T-helper 2 cell treated with Interferon-gamma antibody and Interleukin-4, amounts not matched to agents 100 ng/mL and 5 ng/mL, for 36 hours (primary cell): Measurements from ENCODE around the gene KLK7. TPM values are rescaled to one million over a fixed set of nuclear protein-coding genes. Genes with fewer than 3 reads are reported as not detected.

Experiments
- intact Hi-C: fragments of 100-400 bp; cut with micrococcal nuclease; formaldehyde crosslinking; loops from one replicate; pipeline ENCODE4 v1.15.1; 2023
- total RNA-seq: library from RNA; stranded (reverse); gene quantifications from 2 replicates; pipeline ENCODE4 v1.2.3, GENCODE V29; 2022

KLK7 gene
- not detected in 2 replicates for total RNA-seq

DNA sequence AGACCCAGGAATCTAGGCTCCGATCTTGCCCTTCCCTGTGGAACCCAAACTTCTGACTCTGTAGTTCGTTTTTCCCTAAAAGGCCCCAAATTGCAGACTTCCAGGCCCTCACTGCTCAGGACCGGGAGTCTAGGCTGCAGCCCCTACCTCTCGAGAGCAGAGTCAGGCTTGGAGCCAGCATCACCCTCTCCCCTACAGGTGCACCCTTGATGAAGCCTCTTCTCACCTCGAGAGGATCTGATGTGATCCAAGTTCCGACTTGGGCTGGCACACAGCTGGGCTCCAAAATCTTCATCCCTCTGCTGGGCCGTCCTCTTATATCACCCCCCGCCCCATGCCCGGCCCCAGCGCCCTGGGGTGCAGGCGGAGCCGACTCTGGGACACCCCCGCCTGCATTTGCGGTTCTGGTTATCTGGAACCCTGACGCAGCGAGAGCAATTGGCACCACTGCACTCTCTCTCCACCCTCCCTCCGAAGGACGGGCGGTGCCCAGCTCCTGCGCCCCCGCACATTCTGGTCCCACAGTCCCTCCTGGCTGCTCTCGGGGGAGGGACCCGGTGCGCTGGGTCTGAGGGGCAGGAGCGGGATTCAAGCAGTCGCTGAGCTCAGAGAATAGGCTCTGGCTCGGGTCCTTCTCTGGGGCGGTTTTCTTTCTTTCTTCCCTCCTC is at the start of gene KLK7:
Gene KLK7 (minus strand): TSS at position 293 of the 668 bp plus-strand sequence. CDS start 1,518 bp downstream, outside the sequence.
- intact Hi-C loops: no loop called here

DNA sequence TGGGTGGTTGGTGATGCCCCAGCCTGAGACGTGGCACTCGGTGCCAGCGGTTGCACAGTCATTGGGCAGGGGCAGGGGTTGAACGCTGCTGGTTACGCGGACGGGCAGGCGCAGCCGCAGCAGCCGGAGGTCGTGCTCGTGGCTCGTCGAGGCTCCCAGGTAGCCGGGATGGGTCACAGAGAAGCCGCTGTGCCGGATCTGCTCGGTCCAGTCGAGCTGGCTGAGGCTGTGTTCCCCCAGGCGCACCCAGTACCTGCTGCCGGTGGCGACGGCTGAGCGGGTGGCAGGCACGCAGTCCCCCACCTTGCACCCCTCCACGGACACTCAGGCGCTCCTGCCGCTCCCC is 48.1 kb upstream of the KLK7 start:
- intact Hi-C loops: no loop called here

DNA sequence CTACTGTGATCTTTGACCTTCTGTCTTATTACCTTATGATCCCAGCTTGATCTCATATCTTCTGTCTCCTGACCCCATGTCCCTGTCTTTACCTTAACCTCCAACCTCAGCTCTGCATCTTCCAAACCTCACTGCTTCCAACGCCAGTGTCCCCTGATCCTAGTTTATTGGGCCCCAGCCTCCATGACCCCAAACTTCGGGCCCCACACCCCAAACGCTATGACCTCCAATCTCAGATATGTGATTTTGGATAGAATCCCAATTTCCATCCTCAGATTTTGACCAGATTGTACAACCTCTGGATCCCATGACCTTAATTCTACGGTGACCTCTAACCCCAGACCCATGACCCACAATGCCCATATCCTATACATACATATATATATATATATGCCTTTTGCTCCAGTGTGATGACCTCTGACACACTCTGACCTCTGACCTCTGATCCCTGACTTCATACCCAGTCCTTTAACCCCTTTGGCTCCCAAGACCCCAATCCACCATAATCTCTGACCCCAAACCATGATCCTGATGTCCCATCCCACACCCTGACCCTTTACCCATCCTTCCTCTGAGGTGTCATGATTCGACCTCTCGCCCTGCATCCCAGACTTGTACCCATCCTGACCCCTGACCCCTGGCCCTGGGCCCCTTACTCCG is 47.6 kb upstream of the KLK7 start:
- intact Hi-C loops: no loop called here

DNA sequence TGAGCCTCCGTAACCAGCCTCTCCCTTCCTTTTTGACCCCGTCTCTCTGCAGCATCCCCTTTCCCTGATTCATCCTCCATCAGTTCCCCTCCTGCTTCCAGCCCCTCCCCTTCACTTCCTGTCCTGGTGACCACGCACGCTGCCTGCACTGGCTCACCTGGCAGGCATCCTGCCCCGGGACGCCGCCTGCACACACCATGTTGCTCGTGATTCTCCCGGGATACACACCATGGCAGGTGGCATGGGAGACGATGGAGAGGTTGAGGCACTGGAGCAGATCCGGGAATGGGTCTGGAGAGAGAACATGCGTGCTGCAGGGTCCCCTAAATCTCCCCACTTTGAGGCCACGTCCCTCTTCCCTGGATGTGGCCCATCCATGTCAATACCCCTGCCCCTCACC is 46.9 kb upstream of the KLK7 start:
- intact Hi-C loops: no loop called here

DNA sequence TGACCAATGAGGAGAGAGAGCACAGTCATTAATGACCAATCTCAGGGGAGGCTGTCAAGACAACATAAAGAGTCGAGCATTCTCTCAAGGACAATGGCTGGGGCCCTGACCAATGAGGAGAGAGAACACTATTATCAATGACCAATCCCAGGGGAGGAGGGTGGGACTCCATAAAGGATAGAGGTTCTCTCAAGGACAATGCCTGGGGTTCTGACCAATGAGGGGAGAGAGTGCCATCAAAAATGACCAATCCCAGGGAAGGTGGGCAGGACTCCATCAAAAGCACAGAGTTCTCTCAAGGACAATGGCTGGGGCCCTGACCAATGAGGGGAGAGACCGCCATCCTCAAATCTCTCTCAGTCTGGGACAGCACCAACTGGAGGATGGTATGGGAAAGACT is 46.0 kb upstream of the KLK7 start:
- intact Hi-C loops: no loop called here

DNA sequence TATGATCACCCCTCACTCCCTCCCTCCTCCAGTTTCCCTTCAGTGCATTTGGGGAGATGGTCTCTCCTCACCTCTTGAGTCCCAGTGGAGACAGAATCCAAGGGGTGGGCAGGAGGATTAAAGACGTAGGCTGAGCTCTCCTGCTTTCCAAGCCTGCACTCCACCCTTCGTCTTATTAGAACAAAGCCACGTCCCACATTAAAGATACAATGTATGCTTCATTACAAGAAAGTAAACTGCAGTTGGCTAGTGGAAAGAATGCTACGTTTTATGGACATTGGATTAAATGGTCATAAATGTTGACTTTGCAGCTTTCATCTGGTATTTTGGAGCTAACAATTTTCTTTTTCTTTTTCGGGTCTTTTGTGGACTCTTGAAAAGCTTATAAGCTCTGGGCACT is 44.2 kb upstream of the KLK7 start:
- intact Hi-C loops: no loop called here

DNA sequence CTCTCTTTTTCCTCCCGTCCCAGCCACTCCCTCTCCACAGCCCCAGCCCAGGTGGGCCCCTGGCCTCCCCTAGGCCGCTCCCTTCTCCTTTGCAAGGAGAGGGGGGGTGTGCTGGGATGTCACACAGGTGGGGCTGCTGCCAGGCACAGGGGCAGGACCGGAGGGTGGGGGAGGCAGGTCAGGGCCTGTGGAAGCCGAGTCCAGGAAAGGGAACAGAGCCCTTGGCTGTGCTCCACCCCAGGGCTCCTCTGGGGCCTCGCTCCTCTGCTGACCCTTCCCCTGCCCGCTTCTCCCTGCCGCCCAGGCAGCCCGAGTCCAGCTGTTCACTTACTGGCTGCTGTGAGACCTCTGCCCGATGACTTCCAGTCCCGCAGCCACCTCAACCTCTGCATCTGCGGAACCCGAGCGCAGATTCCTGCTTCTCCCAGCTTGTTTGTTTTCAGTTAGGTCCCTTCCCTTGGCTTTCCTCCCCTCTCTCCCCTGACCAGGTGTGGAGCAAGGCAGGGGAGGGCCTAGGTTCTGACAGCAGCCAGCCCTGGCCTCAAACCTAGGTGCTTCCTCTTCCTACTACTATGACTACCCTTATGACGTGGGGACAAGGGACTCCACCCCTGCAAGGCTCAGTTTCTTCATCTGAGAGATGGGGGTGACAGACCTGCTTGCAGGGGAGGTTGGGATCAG is 43.5 kb upstream of the KLK7 start:
- intact Hi-C loops: no loop called here

DNA sequence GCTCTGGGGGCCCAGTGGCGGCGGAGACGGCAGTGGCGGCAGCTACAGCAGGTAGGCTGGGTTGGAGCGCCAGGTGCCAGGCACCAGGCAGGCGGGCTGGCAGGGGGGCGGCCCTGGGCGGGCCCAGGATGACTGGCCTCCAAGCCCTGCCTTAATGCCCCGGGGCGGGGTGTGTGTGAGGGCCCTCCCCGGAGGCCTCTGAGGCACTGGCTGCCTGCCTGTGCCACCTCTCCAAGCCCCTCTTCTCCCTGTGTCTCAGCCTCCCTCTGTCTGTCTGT is 42.8 kb upstream of the KLK7 start, which contains the start of gene KLK11:
Gene KLK11 (minus strand): TSS at position 63 of the 278 bp plus-strand sequence. CDS start 985 bp downstream, outside the sequence.
- intact Hi-C loops: no loop called here

DNA sequence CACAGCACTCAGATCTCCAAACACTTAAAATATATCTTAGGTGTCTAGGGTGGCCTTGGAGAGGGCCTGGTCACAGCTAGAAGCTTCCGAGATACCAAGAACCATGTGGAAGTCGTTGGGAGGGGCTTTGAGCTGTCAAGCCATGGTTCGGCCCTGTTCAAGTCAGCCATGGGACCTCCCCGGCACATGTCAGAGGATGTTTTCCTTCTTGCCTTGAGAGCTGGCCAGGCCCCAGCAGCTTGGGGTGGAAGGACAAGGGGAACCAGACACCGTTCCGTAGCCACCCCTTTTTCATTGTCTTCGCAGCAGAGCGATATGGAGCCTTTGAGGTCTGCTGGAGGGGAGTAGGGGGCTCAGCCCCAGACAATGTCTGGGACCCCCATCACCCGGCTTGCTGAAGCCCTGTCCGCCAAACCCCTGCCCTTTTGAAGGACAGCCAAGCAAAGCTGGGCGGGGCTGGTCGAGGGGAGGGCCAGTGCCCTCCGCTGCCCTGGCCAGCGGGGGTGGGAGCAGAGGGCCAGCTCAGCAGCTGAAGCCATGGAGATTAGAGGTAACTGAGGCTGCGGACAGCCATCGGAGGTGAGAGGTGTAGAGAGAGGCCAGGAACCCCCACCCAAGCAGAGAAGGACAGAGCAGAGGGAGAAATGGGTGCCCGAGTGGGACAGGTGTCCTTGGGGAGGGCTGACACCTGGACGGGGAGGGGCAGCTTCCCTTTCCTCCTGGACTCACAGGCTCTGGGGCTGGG is 42.3 kb upstream of the KLK7 start:
- intact Hi-C loops: no loop called here

DNA sequence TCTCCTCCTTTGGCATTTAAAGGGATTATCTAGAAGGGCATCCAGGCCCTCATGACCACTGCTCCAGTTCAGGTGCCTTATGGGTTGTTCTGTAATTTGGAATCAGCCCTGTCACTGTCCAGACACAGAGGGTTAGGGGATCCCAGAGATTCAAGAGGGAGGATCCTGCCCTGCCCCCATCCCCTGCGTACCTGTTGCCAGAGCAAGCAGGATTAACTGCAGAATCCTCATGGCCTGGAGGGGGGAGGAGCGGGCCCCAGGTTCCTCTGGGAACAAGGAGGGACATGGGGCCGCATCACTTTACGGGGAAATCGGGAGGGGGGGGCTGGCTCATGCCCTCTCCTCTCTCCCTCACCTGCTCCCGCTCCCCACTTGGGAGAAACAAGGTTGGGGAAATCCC is 41.7 kb upstream of the KLK7 start:
- intact Hi-C loops: no loop called here

DNA sequence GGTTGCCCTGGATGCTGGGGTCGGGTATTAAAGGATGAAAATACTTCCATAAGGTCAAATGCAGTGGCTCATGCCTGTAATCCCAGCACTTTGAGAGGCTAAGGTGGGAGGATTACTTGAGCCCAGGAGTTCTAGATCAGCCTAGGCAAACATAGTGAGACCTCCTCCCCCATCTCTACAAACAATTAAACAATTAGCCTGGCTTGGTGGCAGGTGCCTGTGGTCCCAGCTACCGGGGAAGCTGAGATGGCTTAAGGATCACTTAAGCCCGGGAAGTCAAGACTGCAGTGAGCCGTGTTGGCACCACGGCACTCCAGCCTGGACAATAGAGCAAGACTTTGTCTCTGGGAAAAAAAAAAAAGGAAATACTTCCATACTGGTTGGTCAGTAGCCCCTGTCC is 41.2 kb upstream of the KLK7 start:
- intact Hi-C loops: no loop called here

DNA sequence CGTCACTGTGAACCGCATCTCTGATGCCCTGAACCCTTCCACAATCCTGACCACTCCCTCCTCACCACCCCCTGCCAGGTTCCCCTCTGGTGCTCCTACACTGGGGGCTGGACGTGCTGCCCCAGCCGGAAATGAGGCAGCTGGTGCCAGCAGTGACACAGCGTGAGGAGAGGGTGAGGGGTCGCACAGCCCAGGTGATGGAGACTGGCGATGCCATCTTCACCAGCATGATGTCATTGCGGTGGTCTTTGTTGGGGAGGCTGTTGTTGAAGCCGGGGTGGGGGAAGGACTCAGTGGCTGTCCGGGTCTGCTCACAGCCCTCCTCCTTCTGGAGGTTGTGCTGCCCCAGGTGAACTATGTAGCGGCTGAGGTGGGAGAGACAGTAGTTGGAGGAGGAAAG is 40.2 kb upstream of the KLK7 start:
- intact Hi-C loops: no loop called here

DNA sequence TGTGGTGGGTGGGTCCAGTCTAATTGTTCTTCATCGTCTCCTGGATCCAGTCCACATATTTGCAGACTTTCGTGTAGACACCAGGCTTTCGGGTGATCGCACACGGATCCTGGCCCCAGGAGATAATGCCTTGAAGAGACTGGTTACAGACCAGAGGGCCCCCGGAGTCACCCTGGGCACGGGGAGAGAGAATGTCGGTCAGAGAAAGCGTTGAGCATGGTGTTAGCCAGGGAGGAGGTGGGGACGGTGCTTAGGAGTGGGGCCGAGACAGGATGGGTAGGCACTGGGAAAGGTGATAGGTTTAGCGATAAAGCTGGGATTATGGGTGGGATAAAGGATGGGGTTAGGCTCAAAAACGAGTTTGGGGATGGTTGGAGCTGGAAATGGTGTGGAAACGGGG is 38.8 kb upstream of the KLK7 start:
- intact Hi-C loops: no loop called here

DNA sequence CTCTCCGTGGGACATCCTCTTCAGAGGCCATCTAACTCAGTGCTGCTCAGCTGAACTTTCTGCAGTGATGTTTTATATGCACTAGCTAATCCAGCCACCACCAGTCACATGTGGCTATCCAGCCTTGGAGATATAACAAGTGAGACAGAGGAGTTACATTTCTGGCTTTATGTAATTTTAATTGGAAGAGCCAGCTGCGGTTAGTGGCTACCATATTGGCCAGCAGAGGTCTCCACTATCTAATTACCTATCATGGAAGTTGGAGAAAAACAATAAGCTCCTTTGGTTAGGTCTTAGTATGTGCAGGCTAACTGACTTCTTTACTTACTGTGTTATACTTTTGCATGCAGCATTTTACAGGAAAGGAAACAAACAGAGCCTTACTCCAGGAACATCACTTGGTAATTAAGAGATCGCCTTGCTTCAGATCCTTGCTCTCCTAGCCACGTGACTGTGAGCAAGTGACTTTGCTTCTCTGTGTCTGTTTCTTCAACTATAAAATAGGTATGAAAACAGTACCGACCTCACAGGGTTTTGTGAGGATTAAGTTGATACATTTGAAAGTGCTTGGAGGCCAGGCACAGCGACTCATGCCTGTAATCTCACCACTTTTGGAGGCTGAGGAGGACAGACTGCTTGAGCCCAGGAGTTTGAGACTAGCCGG is 37.4 kb upstream of the KLK7 start:
- intact Hi-C loops: loop anchor here (2.0 kb wide), 1 partner anchor 76 kb away; no protein-coding TSS in a partner anchor

DNA sequence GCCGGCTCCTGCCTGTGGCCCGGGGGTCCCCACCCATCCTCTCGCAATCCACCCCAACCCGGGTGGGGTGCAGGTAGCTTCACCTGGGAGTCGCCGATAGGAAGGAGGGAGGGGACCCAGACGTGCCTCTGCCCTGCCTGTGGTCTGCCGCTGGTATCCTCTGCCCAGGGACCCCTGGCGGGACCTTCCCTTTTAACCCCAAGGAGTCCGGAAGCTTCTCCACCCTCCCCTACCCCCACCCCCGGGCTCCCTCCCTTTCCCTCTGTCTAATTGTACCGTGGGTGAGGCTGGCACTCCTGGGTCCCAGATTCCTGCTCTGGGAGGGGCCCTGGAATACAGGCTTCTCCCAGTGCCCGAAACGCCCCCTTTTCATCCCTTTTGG is 35.8 kb upstream of the KLK7 start, which contains the start of gene KLK10:
Gene KLK10 (minus strand): TSS at position 166 of the 382 bp plus-strand sequence. CDS start 579 bp downstream, outside the sequence.
- intact Hi-C loops: no loop called here

DNA sequence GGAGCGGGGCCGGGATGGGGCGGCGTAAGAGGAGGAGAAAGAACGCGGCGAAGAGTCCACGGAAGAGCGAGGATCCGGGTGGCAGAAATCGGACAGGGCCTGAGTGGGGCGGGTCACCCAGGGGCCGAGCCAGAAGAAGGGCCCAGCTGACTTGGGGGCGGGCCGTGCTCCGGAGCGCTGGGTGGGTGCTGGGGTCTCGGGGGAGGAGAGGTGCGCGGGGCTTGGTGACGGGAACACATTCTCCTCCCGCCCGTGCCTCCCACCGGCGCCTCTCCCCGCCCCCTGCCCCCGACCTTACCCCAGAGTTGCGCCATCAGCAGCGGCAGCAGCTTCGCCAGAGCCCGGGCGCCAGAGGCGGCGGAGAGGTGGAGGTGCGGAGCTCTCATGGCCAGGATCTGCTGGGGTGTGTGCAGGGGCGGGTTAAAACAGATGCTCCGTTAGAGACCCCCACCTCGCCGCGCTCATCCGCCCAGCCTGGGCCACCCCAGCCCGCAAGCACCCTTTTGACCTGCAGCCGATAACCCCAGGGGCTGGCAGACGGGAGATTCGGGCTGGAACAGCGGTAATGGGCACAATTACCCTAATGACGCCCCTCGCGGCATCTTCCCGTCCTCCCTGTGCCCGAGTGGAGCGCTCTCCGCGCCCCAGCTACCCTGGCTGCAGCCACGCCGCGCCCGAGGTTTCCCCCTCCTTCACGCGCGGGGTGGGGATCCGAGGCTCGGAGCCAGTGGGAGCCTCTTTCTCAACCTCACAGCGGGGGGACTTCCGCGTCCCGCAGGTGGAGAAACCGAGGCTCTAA is 35.2 kb upstream of the KLK7 start:
- intact Hi-C loops: no loop called here

DNA sequence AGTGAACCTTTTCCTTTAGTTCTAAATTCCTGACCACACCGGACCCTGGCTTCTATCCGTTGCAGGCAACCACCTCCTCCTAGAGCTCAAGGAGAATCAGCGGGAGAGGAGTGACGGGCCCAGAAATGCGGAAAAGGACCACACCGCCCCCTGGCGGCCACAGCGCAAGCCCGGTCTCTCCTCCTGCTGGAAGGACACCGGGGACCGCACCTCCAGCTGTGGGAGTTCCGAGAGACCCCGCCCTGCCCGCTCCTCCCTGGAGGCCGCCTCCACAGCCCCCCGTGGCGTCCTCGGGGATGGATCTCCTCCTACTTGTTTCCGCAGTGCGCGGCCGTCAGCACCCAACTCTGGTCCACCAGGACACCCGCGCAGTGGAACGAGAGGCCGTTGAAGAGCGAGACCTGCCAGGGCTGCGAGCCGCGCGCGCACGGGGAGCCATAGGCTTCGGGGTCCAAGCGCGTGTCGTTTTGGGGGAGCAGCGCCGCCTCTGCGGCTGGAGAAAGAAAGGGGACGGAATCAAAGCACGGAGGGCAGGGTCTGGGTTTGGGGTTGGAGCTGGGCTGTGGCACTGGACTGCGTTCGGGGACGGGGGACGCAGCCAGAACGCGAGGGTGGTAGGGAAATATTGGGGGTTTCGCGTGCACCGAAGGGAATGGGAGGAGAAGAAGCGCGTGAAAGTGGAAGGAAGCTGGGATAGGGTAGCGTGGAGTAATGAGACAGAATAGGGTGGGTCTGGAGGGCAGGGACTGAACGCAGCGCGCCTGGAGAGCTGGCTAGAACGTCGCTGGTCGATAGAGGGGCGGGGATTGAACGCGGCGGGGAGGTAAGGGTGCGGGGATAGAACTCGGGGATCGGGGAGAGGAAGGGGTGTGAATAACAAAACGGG is 33.3 kb upstream of the KLK7 start:
- intact Hi-C loops: no loop called here

DNA sequence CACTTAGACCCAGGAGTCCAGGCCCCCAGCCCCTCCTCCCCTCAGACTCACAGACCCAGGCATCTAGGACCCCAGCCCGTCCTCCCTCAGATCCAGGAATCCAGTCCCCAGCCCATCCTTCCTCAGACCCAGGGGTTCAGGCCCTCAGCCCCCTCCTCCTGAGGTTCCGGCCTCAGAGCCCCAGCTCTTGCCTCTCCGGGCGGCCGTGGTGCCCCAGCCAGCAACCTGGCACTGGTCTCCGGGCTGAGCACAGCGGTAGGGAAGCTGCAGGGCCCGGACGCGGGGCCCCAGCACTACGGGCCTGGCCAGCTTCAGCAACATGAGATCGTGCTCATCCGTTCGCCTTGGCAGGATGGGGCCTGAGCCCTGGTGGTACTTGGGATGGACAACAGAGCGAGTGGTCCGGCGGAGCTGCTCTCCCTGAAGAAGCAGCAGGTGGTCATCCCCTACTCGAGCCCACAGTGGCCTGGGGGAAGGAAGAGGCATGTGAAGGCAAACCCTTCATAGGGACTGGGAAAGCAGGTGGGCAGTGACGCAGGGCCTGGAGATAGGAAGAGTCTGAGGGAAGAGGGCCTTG is 32.1 kb upstream of the KLK7 start:
- intact Hi-C loops: no loop called here

DNA sequence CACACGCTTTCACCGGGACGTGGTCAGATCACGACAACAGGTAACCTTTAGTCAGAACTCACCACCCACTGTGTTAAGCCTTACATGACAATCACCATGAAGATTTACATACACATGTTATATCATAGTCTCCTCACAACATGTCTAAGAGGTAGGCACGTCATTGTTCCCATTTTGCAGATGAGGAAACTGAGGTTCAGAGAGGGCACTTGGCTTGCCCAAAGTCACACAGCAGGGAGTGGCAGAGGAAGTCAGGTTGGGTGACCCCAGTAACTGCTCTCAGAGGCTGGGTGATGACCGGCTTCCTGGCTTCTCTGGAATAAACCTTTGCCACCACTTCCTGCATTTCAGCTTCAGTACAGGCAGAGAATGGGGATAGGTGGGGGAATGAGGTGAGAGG is 30.5 kb upstream of the KLK7 start:
- intact Hi-C loops: no loop called here
